GM21526 (cell line): ENCODE results near the gene PDE3A.
"Not testable (repeated sequence)": the region's sequence is repeated elsewhere in the genome, so short reads cannot be mapped to it uniquely, and the experiment has no call there.

ENCODE experiments used
- ATAC-seq: cut with Tn5 transposase; IDR thresholded peaks from one replicate; pipeline ENCODE4 v1.9.1; 2021; ENCODE audit warnings: moderate library complexity; ENCODE audit not compliant: unreplicated experiment, low FRiP score

PDE3A gene

GRCh38 chr12:20527417-20528163 lies 159.3 kb downstream of the PDE3A start:
- no peak for ATAC-seq

GRCh38 chr12:20528208-20528607 lies 159.9 kb downstream of the PDE3A start:
- no peak for ATAC-seq

GRCh38 chr12:20546267-20546666 lies 177.9 kb downstream of the PDE3A start:
- ATAC-seq = no peak

- ATAC-seq = no peak
These were observed 179.7 kb downstream of the PDE3A start for GRCh38 chr12:20547816-20548575.

GRCh38 chr12:20548611-20549010 lies 180.3 kb downstream of the PDE3A start:
- no peak for ATAC-seq

- no peak for ATAC-seq
These were observed 180.9 kb downstream of the PDE3A start for GRCh38 chr12:20549108-20549719.

- ATAC-seq = not testable (repeated sequence)
These were observed 183.6 kb downstream of the PDE3A start for GRCh38 chr12:20551742-20552442.

DNA sequence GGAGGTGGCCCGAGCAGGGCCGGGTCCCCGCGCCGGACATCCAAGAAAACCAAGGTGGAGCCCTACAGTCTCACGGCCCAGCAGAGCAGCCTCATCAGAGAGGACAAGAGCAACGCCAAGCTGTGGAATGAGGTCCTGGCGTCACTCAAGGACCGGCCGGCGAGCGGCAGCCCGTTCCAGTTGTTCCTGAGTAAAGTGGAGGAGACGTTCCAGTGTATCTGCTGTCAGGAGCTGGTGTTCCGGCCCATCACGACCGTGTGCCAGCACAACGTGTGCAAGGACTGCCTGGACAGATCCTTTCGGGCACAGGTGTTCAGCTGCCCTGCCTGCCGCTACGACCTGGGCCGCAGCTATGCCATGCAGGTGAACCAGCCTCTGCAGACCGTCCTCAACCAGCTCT lies 184.2 kb downstream of the PDE3A start:
- ATAC-seq = not testable (repeated sequence)

DNA sequence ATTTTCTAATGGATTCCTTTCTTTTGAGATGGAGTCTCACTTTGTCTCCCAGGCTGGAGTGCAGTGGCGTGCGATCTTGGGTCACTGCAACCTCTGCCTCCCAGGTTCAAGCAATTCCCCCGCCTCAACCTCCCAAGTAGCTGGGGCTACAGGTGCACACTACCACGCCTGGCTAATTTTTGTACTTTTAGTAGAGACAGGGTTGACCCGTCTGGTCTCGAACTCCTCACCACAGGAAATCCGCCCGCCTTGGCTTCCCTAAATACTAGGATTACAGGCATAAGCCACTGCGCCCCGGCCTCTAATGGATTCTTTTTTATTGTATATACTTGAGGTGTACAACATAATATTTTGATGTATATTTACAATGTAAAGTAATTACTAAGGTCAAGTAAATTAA lies 186.7 kb downstream of the PDE3A start:
- no peak for ATAC-seq

DNA sequence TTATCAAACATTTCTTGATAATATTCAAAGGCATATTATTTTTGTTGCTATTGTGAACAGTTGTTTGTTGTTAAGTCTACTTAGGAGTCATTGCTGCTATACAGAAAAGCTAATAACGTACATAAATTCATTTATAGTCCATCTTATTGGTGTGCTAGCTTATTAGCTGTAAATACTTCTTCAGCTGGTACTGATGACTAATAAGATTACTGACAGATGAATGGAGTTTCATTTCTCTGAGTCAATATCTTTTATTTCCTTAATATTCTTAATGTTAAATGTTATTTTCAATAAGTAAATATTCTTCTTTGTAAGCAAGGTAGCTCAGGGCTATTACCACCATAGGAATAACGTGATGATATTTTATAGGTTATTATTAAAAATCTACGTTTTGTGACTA lies 187.4 kb downstream of the PDE3A start:
- ATAC-seq = no peak

GRCh38 chr12:20557096-20557495 lies 188.8 kb downstream of the PDE3A start:
- no peak for ATAC-seq

DNA sequence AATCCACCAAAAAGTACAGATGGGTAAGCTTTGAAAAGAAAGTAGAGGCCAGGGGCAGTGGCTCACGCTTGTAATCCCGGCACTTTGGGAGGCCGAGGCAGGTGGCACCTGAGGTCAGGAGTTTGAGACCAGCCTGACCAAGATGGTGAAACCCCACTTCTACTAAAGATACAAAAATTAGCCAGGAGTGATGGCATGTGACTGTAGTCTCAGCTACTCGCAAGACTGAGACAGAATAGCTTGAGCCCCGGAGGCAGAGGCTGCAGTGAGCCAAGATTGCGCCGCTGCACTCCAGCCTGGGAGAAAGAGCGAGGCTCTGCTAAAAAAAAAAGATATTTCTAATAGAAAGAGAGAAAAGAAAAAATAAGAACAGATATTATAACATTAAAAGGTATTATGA lies 192.6 kb downstream of the PDE3A start:
- ATAC-seq = no peak

GRCh38 chr12:20561871-20562270 lies 193.5 kb downstream of the PDE3A start:
- ATAC-seq = no peak

GRCh38 chr12:20567413-20567812 lies 199.1 kb downstream of the PDE3A start:
- no peak for ATAC-seq

DNA sequence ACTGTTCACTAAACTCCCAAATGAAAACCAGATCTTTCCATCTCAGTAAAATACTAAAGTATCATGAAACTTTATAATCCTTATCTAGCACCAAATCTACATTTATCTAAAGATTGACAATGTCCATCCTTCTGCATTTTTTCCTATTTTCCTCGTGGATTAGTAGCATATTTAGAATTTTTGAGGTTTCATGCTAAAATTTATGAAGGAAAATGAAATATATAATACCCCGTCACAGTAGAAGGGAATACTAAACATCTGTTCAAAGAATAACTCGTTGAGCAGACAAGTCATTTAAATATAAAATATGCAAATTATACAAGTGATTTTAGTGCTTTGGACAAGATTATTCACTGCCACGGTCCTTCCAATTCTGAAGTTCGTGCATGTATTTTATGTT lies 204.1 kb downstream of the PDE3A start:
- no peak for ATAC-seq

GRCh38 chr12:20576528-20576927 lies 208.2 kb downstream of the PDE3A start:
- no peak for ATAC-seq

GRCh38 chr12:20577054-20577453 lies 208.7 kb downstream of the PDE3A start:
- ATAC-seq = no peak

GRCh38 chr12:20578142-20578541 lies 209.8 kb downstream of the PDE3A start:
- ATAC-seq = no peak

- ATAC-seq = no peak
These were observed 216.8 kb downstream of the PDE3A start for GRCh38 chr12:20585055-20585625.

GRCh38 chr12:20585913-20586312 lies 217.6 kb downstream of the PDE3A start:
- no peak for ATAC-seq

- no peak for ATAC-seq
These were observed 219.7 kb downstream of the PDE3A start for GRCh38 chr12:20588042-20588441.
